Ascending aorta (tissue), 2 donors: ENCODE measurements around the gene PNPLA2. TPM values are rescaled to one million over a fixed set of nuclear protein-coding genes. Genes with fewer than 3 reads are reported as not detected.

Experiments
- DNase-seq, 2 donors: peaks; one replicate each; pipeline ENCODE4 v3.0.0-alpha.2; 2019; ENCODE audit warnings: low spot score in 2 of 2
- H3K27ac ChIP-seq, 2 donors: fragments of 200-600 bp; sonication (generic); one replicate each; pipeline ENCODE4 v1.5.1; 2016 to 2017; ENCODE audit warnings: mild to moderate bottlenecking in 1 of 2
- H3K27me3 ChIP-seq: fragments of 200-600 bp; sonication (generic); one replicate; pipeline ENCODE4 v1.5.1; 2017
- H3K36me3 ChIP-seq, 2 donors: fragments of 200-600 bp; sonication (generic); one replicate each; pipeline ENCODE4 v1.5.1; 2016
- H3K4me1 ChIP-seq, 2 donors: fragments of 200-600 bp; sonication (generic); one replicate each; pipeline ENCODE4 v1.5.1; 2016 to 2017; ENCODE audit warnings: mild to moderate bottlenecking in 1 of 2
- H3K4me3 ChIP-seq, 2 donors: fragments of 200-600 bp; sonication (generic); one replicate each; pipeline ENCODE4 v1.5.1; 2016 to 2017; ENCODE audit warnings: mild to moderate bottlenecking in 1 of 2
- H3K9me3 ChIP-seq, 2 donors: fragments of 200-600 bp; sonication (generic); one replicate each; pipeline ENCODE4 v1.5.1; 2016
- CTCF ChIP-seq, 3 experiments: fragments of 200-600 bp in 2 of 3; fragments of 450-650 bp in 1 of 3; sonication (generic) in 2 of 3; IDR thresholded peaks; one replicate each; pipeline ENCODE4 v1.5.1; 2016 to 2019; ENCODE audit warnings: antibody characterized with exemption in 3 of 3, mild to moderate bottlenecking in 1 of 3, moderate library complexity in 1 of 3
- intact Hi-C: fragments of 100-400 bp; cut with DNase I; formaldehyde crosslinking; loops from one replicate; pipeline ENCODE4 v1.15.1; 2023
- total RNA-seq: library from RNA; depleted of rRNA; stranded (reverse); fragments of >200 nt; gene quantifications from one replicate; pipeline ENCODE4 v1.1.0, GENCODE V29; 2016

Gene PNPLA2
- total RNA-seq, 1 donor from 2014 or later, result 214 TPM

- no peak for DNase-seq
- Histone ChIP-seq H3K27me3 (no peaks in the 10 kb centered on the region), H3K9me3 (no peaks in the 10 kb centered on the region), H3K27ac (no peak overlapping the region), H3K4me3 (no peak overlapping the region), H3K36me3 (peaks cover 13 to 23% of the 10 kb centered on the region in 2 donors), H3K4me1 (peaks cover 23 to 28% of the 10 kb centered on the region in 2 donors)
- intact Hi-C loops, result loop anchor here (5.0 kb wide), 1 partner anchor 52 kb away; the partner anchor contains the start of gene TALDO1
- no peak for TF ChIP-seq CTCF (IDR thresholded peaks at IDR 0.05)
These were observed 18.9 kb upstream of the PNPLA2 start for GRCh38 chr11:799641-800316.

GRCh38 chr11:800473-800872, 18.2 kb upstream of the PNPLA2 start:
- no peak for TF ChIP-seq CTCF (IDR thresholded peaks at IDR 0.05)
- Histone ChIP-seq H3K9me3 (no peaks in the 10 kb centered on the region), H3K27me3 (no peaks in the 10 kb centered on the region), H3K4me1 (peaks cover 23 to 29% of the 10 kb centered on the region in 2 donors), H3K27ac (no peak overlapping the region), H3K4me3 (no peak overlapping the region), H3K36me3 (peaks cover 13 to 23% of the 10 kb centered on the region in 2 donors)
- intact Hi-C loops, result no loop called here
- no peak for DNase-seq

- Histone ChIP-seq H3K36me3 (peaks cover 13 to 23% of the 10 kb centered on the region in 2 donors), H3K27ac (no peak overlapping the region), H3K4me3 (no peak overlapping the region), H3K9me3 (no peaks in the 10 kb centered on the region), H3K4me1 (peaks cover 23 to 28% of the 10 kb centered on the region in 2 donors), H3K27me3 (no peaks in the 10 kb centered on the region)
- no peak for TF ChIP-seq CTCF (IDR thresholded peaks at IDR 0.05)
- intact Hi-C loops, result no loop called here
- no peak for DNase-seq
These were observed 17.5 kb upstream of the PNPLA2 start for GRCh38 chr11:801097-801780.

GRCh38 chr11:802018-802617, 16.6 kb upstream of the PNPLA2 start:
- H3K4me1 ChIP-seq, result peaks cover 15 to 19% of the 10 kb centered on the region in 2 donors
- TF ChIP-seq CTCF (IDR thresholded peaks at IDR 0.05), result no peak
- no peak for DNase-seq
- H3K27me3 ChIP-seq, result no peaks in the 10 kb centered on the region
- no peak overlapping the region for H3K4me3 ChIP-seq
- no peaks in the 10 kb centered on the region for H3K9me3 ChIP-seq
- H3K36me3 ChIP-seq, result peaks cover 13 to 23% of the 10 kb centered on the region in 2 donors
- intact Hi-C loops, result no loop called here
- H3K27ac ChIP-seq, result no peak overlapping the region

GRCh38 chr11:802693-803466, 15.8 kb upstream of the PNPLA2 start:
- H3K36me3 ChIP-seq, result peaks cover 13 to 23% of the 10 kb centered on the region in 2 donors
- no peaks in the 10 kb centered on the region for H3K27me3 ChIP-seq
- no peak for TF ChIP-seq CTCF (IDR thresholded peaks at IDR 0.05)
- peaks cover 14 to 18% of the 10 kb centered on the region in 2 donors for H3K4me1 ChIP-seq
- H3K9me3 ChIP-seq, result no peaks in the 10 kb centered on the region
- no peak overlapping the region for H3K27ac ChIP-seq
- no peak overlapping the region for H3K4me3 ChIP-seq
- intact Hi-C loops, result no loop called here
- no peak for DNase-seq
